HG02623 (cell line): ENCODE measurements around the gene ANKRD11.
"Not testable (repeated sequence)": the region's sequence is repeated elsewhere in the genome, so short reads cannot be mapped to it uniquely, and the experiment has no call there.

Source experiments
- ATAC-seq: cut with Tn5 transposase; IDR thresholded peaks from one replicate; pipeline ENCODE4 v1.9.1; 2021; ENCODE audit warnings: moderate library complexity; ENCODE audit not compliant: unreplicated experiment

ANKRD11 gene

DNA sequence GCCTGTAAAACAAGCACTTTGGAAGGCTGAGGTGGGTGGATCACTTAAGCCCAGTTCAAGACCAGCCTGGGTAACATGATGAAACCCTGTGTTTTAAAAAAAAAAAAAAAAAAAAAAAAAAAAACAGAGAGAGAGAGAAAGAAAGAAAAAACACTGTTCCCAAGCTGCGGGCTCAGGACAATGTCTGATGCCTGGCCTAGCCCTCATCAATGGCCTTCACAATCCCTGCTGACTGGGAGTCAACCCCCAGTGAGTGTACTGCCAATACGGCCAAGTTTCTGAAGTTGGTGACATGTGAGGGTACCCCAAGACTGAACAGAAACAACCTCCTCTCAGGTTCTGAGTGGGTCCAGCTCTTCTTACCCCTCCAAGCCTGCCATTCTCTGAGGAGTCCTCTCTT lies 156.3 kb downstream of the ANKRD11 start:
- ATAC-seq, result no peak

DNA sequence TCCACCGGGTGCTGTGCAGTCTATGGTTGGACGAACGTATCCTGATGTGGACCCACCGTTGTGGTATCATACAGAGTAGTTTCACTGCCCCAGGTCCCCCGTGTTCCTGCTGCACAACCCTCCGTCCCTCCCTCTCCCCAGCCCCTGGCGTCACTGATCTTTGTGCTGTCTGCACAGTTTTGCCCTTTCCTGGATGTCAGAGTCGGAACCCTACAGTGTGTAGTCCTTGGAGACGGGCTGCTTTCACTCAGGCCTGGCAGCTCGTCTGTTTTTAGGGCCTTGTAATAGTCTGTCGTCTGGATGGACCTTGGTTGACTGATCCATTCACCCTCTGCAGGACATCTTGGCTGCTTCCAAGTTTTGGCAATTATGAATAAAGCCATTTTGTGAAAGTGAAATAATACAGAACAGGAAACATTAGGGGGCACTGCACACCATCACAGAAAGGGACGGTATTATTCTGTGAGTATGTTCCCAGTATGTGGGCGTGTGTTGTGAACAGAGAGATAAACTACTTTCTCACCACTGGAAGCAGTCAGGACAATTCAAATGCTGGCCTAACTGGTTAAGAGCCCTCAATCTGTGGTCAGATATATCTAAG lies 156.9 kb downstream of the ANKRD11 start:
- ATAC-seq, result not testable (repeated sequence)

DNA sequence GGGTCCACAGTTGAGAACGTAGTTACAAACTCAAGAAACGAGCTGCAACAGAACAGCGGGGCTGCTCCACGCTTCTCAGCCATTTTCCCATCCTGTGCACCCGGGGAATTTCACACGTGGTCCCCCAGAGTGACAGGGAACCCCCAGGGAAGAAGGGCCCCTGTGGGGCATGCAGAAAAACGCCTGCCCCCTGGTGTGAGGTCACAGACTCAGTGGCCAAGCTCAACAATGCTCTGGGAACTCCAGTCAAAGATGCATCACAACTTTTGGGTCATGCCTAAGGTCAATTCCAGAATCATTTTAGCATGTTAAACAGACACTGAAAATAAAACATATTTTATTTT lies 157.5 kb downstream of the ANKRD11 start:
- no peak for ATAC-seq

DNA sequence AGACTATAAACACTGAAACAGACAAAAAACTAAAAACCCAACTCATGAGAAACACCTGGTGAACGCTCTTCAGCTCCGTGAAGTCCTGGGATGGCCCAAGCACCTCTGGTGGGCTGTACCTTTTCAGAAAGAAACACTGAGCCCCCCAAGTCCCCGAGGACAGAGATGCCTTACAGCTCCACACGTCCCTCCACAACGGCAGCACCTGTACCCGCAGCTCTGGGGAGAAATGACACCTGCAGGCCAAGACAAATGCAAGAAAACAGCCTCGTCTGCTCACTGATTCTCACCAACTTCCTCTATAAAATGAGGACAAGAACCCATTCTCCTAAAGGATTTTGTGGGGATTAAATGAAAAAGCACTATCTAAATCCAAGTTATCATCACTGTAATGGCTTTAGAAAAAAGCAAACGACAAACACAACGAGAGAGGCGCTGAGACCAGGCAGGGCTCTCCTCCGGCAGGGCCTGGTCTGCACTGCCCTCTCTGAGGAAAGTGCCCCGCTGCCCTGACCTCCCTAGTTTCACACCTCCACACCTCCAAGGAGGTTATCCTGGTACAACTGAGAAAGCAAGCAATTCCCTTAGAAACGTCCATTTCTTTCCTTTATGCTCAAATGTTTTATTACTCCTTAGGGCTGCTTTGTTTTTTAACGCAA lies 158.0 kb downstream of the ANKRD11 start:
- ATAC-seq, result no peak

DNA sequence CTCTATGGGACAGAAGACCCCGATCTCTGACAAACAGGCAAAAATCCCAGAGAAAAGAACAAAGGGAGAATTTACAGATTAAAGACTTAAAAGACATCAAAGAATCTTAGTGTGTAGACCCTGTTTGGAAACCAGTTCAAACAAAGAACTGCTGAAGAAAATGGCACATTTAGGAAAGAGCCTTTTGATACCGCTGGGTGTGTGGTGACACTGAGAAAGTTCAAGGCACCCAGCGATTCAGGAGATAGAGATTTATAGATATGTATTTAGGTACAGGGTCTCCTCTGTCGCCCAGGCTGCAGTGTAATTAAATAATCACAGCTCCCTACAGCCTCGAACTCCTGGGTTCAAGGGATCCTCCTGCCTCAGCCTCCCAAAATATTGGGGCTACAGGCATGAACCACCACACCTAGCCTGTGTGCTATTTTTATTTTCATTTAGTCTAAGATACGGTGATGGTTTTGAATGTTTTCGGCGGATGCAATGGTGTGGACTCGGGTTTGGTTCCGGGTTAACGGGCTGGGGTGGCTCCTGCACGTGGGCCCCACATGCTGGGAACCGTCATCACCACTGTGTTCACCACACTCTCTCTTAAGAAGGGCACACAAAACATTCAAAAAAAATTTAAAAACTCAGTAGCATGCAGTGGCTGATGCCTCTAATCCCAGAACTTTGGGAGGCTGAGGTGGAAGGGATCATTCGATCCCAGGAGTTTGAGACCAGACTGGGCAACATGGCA lies 158.8 kb downstream of the ANKRD11 start:
- ATAC-seq, result no peak

DNA sequence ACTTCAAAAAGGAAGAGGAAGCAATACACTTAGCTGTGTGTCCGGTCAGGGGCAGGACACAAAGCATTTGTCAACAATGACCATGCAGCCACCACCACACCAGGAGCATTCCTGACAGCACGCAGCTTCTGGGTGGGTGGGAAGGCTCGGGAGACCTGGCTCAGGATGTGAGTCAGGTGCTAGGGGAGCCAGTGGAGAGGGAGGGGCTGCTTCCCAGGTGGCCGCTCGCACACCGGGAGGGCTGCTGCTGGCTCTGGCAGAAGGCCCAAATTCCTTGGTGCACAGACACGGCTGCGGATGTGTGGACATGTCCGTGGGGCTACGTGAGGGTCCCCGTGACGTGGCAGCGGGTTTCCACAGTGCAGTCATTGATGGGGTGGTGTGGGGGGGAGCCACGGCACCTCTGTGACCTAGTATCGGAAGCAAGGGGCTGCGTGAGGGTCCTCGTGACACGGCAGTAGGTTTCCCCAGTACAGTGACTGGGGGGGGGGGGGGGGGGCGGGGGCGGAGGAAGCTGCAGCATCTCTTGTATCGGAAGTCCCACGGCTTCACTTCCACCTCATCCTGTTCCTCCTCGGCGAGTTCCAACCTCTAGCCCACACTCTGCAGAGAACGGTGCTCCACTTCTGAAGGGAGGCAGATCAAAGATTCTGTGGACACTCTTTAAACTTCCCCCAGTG lies 160.0 kb downstream of the ANKRD11 start:
- ATAC-seq, result no peak

DNA sequence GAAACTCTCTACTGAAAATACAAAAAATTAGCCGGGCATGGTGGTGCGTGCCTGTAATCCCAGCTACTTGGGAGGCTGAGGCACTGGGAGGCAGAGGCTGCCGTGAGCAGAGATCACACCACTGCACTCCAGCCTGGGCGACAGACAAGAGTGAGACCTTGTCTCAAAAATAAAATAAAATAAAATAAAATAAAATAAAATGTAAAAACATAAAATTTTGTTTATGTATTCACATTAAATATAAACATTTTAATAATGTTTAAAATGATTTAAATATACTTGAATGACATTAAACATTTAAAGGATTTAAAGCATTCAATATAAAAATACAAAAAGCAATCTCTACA lies 160.6 kb downstream of the ANKRD11 start:
- not testable (repeated sequence) for ATAC-seq

DNA sequence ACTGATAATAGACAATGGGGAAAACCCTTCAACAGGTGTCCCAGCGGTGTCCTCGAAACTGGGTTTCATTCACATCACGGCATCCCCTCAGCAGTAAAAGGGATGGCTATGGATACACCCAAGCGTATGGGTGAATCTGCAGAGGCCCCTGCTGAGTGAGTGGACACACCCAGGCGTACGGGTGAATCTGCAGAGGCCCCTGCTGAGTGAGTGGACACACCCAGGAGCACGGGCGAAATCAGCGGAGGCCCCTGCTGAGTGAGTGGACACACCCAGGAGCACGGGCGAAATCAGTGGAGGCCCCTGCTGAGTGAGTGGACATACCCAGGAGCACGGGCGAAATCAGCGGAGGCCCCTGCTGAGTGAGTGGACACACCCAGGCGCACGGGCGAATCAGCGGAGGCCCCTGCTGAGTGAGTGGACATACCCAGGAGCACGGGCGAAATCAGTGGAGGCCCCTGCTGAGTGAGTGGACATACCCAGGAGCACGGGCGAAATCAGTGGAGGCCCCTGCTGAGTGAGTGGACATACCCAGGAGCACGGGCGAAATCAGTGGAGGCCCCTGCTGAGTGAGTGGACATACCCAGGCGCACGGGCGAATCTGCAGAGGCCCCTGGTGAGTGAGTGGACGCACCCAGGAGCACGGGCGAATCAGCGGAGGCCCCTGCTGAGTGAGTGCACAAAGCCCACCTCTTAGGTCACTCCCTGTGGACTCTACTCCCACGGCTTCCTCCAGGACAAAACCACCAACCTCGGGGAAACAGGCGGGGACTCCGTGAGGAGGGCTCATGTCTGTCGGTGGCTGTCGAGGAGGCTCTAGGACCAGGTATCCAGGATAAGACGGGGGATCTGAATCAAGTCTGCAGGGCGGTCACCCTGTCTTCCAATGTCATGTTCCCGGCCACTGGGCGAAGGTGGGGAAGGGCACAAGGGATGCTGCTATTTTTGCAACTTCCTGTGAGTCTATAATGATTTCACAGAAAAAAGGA lies 161.7 kb downstream of the ANKRD11 start:
- ATAC-seq, result not testable (repeated sequence)

DNA sequence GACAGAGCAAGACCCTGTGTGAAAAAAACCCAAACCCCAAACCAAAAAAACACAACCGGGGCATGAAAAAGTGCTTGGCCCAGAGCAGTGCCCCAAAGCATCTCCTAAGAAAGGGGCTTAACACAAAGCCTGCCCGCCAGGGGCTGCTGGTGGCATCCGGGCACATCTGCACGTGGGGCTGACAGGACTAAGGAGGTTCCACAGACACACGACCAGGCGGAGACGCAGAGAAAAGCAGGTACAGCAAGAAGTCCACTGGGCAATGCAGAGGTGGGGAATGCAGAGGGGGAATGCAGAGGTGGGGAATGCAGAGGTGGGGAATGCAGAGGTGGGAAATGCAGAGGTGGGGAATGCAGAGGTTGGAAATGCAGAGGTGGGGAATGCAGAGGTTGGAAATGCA lies 163.6 kb downstream of the ANKRD11 start:
- no peak for ATAC-seq

DNA sequence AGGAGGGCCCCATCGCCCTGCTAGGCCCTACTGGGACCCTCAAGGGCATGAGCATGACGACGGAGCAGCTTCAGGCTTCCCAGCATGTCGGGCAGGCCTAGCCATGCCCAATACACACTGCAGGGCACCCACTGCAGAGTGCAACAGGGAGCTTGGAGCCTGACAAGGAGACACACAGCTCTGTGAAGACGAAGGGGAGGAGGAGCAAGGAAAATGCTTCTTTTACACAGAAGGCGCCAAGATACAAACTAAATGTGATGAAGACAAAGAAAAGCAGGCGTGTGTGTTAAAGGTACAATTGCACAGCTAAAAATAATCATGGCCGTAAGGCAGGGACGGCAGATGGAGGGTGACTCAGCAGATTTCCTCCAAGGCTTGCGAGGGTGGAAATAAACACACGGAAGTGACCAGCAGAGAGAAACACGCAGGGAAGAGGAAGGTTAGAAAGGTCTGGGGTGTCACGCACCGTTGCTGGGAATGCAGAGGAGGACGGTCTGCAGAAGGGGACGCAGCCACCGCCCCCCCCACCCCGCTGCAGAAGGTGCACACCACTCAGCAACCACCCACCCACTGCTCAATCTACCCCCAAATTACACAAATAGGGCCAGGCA lies 164.4 kb downstream of the ANKRD11 start:
- no peak for ATAC-seq

DNA sequence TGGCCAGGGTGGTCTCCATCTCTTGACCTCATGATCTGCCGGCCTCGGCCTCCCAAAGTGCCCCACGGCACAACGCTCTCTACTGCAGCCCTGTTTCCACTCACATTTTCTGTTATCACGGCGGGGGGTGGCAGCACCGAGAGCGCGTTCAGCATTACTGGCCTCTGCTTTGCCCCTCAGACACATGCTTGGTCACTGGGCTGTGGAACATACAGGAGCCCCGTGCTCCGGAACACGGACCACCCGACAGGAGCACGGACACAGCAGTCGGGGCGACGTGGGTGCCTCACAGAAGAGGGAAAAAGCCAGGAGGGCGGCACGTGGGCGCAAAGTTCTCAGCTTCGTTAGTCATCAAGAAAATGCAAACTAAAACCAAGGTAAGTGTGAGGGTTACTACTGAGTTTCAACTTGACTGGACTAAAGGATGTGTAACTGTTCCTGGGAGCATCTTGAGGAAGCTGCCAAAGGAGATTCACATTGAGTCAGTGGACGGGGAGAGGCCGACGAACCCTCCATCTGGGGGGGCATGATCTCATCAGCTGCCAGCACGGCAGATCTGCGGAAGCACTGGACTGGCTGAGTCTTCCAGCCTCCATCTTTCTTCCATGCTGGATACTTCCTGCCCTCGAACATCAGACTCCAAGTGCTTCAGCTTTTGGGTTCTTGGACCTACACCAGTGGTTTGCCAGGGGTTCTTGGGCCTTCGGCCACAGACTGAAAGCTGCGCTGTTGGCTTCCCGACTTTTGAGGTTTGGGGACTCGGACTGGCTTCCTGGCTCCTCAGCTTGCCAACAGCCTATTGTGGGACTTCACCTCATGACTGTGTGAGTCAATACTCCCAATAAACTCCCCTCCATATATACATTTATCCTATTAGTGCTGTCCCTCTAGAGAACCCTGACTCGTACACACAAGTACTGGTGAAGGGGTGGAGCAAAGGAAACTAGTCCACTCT lies 166.0 kb downstream of the ANKRD11 start:
- ATAC-seq, result no peak

DNA sequence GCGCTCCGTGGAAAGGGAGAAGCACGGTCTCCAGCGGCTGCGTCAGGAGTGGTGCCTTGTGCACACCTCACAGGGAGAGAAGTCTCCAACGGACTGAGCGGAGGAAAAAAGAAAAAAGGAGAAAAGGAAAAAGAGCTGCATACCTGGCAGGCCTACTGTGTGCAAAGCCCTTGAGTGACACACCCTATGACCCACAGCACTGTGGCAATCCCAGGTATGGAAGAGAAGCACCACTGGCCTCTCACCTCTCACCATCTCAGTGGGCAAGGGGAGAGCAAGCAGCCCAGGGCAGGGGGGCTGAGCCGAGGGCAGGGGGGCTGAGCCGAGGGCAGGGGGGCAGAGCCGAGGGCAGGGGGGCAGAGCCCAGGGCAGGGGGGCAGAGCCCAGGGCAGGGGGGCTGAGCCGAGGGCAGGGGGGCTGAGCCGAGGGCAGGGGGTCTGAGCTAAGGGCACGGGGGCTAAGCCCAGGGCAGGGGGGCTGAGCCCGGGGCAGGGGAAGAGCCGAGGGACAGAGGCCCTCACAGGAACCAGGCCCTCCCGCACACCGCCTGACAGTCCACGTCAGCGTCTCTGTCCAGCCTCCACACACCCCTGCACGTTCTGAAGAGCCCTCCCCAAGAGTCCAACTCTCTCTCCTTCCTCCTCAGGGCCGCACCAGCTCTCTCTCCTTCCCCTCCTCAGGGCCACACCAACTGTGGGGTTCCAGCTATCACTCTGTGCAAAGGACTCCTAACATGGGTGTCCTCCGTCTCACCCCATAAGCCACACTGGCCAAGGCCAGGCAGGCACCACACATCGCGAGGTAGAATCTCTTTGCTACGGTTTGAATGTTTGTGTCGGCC lies 167.0 kb downstream of the ANKRD11 start:
- ATAC-seq, result no peak

DNA sequence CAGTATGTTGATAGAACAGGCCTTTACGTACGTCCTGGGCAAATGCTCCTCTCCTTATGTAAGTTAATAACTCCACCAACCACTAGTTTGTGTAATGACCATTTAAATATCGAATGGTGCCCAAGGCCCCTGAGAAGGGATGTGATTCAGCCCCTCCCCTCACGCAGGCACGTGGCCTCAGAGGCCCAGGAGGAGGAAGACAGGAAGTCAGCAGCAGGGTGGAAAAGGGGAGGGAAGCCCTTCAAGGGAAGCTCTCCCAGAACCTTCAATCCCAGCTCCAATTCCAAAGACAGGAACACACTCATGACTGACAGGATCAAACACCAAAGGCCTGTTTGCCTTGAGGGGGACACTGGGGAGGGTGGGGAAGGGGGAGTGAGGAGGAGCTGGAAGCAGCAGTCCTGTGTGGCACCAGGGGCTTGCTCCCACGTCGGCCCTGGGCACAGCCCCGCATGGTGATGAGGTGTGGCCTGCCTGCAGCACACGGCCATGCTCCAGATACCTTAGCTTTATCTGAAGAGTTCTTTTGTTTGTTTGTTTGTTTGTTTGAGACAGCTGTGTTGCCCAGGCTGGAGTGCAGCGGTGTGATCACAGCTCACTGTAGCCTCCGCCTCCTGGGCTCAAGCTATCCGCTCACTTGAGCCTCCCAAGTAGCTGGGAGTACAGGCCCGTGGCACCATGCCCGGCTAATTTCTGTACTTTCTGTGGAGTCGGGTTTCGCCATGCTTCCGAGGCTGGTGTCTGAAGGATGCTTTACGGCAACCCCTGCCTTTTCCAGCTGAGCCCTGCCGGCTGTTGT lies 167.8 kb downstream of the ANKRD11 start:
- ATAC-seq, result no peak

DNA sequence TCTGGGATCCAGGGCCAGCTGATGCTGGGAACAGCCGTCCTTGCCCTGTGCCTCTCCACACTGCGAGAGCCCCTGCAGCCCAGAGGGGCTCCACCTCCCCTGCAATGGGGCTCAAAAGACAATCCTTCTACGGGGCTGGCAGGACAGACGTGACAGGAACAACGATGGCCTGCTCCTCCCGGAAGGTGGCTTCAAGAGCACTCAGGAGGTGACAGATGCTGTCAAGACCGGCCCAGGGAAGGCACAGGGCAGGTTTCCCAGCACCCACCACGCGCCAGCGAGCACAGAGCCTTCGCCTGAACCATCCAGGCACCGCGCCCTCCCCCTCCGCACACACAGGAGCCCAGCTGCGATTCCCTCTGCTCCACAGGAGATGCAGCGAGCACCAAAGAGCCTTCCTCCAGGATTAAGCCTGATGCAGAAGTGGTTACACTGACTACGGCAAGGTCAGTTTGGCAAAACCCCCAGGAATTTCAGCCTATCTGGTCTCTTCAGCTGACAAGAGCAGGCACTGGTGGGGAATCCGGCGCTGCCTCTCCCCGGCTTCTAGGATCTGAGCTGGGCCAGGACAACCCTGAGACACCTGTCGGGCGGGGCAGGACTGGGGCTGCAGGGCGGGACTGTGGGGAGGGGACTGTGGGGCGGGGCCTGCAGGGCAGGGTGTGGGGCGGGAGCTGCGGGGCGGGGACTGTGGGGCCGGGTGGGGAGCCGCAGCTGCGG lies 169.4 kb downstream of the ANKRD11 start:
- ATAC-seq, result no peak

DNA sequence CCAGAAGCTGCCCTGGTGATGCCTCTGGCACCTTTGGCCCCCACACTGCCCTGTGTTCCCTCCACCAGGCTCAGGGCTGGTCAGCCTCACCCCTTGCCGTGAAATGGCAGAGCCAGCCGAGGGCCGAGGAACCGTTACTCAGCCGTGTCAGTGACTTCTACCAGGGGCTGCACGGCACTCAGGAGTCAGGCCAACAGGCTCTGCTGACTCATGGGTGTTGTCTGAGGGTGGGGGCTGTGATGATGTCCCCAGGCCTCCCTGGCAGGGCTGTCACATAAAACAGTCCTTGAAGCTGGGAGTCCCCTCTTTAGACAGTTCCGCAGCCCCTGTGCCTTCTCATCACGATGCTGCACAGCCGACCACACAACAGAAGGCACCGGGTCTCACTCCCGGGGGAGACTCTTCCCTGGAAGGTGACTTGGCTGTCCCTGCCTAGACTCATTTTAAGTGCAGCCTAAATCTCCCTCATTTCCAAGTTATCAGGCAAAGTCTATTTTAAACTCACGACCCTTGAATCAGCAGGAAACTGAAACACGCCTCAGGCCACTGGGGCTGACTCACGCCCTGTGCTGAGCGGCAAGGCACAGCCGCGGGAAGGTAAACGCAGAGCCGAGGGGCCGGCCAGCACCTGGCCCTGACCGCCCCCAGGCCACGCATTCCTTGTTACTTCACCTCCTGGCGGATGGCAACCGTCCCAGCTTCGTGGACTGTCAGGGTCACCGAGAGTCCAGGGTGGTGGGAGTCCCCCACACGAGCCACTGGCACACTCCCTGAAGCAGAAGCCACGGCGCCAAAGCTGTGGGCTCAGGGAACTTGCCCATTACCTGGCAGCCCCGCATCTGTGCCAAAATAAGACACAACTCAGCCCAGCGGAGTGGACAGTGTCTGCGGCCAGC lies 170.2 kb downstream of the ANKRD11 start:
- ATAC-seq, result no peak

DNA sequence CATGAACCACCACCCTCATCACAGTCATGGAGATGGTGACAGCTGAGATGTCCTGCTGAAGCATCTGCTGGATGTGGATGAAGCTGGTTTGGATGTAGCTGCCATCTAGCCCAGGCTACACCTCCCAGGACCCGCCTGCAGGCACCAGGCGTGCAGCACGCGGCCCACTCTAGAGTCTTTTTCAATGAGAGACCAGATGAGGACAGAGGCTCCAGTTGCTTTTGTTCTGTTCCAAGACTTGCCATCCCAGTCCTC lies 170.8 kb downstream of the ANKRD11 start:
- ATAC-seq, result no peak
